Liver (tissue), 9 donors: ENCODE results near the gene CLIP2. TPM values are rescaled to one million over a fixed set of nuclear protein-coding genes. Genes with fewer than 3 reads are reported as not detected.

ENCODE experiments used
- DNase-seq: peaks from one replicate; pipeline ENCODE4 v3.0.0-alpha.2; 2017; ENCODE audit warnings: low spot score
- H3K27ac ChIP-seq, 2 donors: one replicate each; pipeline ENCODE4 v1.7.0; 2013; ENCODE audit warnings: inconsistent platforms in 2 of 2, low read length in 2 of 2, control low read depth in 1 of 2, low read depth in 1 of 2, mild to moderate bottlenecking in 1 of 2
- H3K27me3 ChIP-seq, 4 donors: one replicate each; pipeline versions ENCODE4 v1.6.1 to v1.7.0; 2013; ENCODE audit warnings: low read length in 3 of 4, inconsistent platforms in 1 of 4, mild to moderate bottlenecking in 1 of 4, moderate library complexity in 1 of 4; ENCODE audit not compliant: control insufficient read depth in 4 of 4, insufficient read depth in 4 of 4
- H3K36me3 ChIP-seq, 4 donors: one replicate each; pipeline versions ENCODE4 v1.6.1 to v1.7.0; 2013; ENCODE audit warnings: low read length in 3 of 4, mild to moderate bottlenecking in 3 of 4, low read depth in 1 of 4, moderate library complexity in 1 of 4; ENCODE audit not compliant: control insufficient read depth in 4 of 4, insufficient read depth in 3 of 4
- H3K4me1 ChIP-seq, 4 donors: one replicate each; pipeline versions ENCODE4 v1.6.1 to v1.7.0; 2013; ENCODE audit warnings: low read length in 3 of 4, mild to moderate bottlenecking in 3 of 4, moderate library complexity in 1 of 4; ENCODE audit not compliant: control insufficient read depth in 4 of 4, insufficient read depth in 4 of 4
- H3K4me3 ChIP-seq, 3 donors: one replicate each; pipeline versions ENCODE4 v1.6.1 to v1.7.0; 2013; ENCODE audit warnings: low read length in 3 of 3, control low read depth in 1 of 3, low read depth in 1 of 3, mild to moderate bottlenecking in 1 of 3
- H3K9ac ChIP-seq, 2 donors: one replicate each; pipeline ENCODE4 v1.7.0; 2013; ENCODE audit warnings: low read length in 2 of 2, mild to moderate bottlenecking in 2 of 2, moderate library complexity in 2 of 2, control low read depth in 1 of 2, low read depth in 1 of 2
- H3K9me3 ChIP-seq, 4 donors: one replicate each; pipeline versions ENCODE4 v1.6.1 to v1.7.0; 2013; ENCODE audit warnings: low read length in 3 of 4; ENCODE audit not compliant: control insufficient read depth in 4 of 4
- EGR1 ChIP-seq, 2 donors: IDR thresholded peaks; 2 replicates each; pipeline ENCODE4 v1.6.1; 2016 to 2018; ENCODE audit warnings: antibody characterized with exemption in 2 of 2, low read depth in 2 of 2
- FOXA1 ChIP-seq: IDR thresholded peaks from 2 replicates; pipeline ENCODE4 v1.6.1; 2016; ENCODE audit warnings: antibody characterized with exemption
- FOXA2 ChIP-seq: IDR thresholded peaks from 2 replicates; pipeline ENCODE4 v1.6.1; 2016; ENCODE audit warnings: antibody characterized with exemption
- GABPA ChIP-seq, 2 donors: IDR thresholded peaks in 1 of 2; conservative IDR thresholded peaks in 1 of 2; 2 replicates each; pipeline ENCODE4 v1.6.1; 2016; ENCODE audit warnings: antibody characterized with exemption in 2 of 2, mild to moderate bottlenecking in 1 of 2, moderate library complexity in 1 of 2
- HNF4A ChIP-seq, 2 donors: conservative IDR thresholded peaks; 2 replicates each; pipeline ENCODE4 v1.6.1; 2016; ENCODE audit warnings: antibody characterized with exemption in 2 of 2, mild to moderate bottlenecking in 2 of 2
- HNF4G ChIP-seq: IDR thresholded peaks from 2 replicates; pipeline ENCODE4 v1.6.1; 2016; ENCODE audit warnings: antibody characterized with exemption
- JUND ChIP-seq, 2 donors: IDR thresholded peaks; 2 replicates each; pipeline ENCODE4 v1.6.1; 2016; ENCODE audit warnings: antibody characterized with exemption in 2 of 2
- NR2F2 ChIP-seq: IDR thresholded peaks from 2 replicates; pipeline ENCODE4 v1.6.1; 2016; ENCODE audit warnings: antibody characterized with exemption
- RAD21 ChIP-seq, 2 donors: IDR thresholded peaks; 2 replicates each; pipeline ENCODE4 v1.6.1; 2016; ENCODE audit warnings: antibody characterized with exemption in 2 of 2, mild to moderate bottlenecking in 2 of 2
- RXRA ChIP-seq, 2 donors: IDR thresholded peaks; 2 replicates each; pipeline ENCODE4 v1.6.1; 2017 to 2018; ENCODE audit warnings: antibody characterized with exemption in 2 of 2, mild to moderate bottlenecking in 1 of 2
- SP1 ChIP-seq: IDR thresholded peaks from 2 replicates; pipeline ENCODE4 v1.6.1; 2018; ENCODE audit warnings: antibody characterized with exemption, mild to moderate bottlenecking
- TAF1 ChIP-seq: conservative IDR thresholded peaks from 2 replicates; pipeline ENCODE4 v1.6.1; 2016; ENCODE audit warnings: antibody characterized with exemption, mild to moderate bottlenecking
- YY1 ChIP-seq: IDR thresholded peaks from 2 replicates; pipeline ENCODE4 v1.6.1; 2016; ENCODE audit warnings: antibody characterized with exemption, mild to moderate bottlenecking
- WGBS: extraction: QIAGEN DNeasy Blood & Tissue Kit; methylation state at CpG from one replicate; pipeline ENCODE4 v1.1.7; 2013; 5-methylcytosine and 5-hydroxymethylcytosine counted together
- polyA plus RNA-seq, 2 donors: library from polyadenylated mRNA; stranded (reverse) in 1 of 2; unstranded in 1 of 2; fragments of 200-250 nt in 1 of 2; fragments of >200 nt in 1 of 2; fragmentation: Nextera tagmentation in 1 of 2; extraction: Ambion mirVana in 1 of 2; gene quantifications; one replicate each; pipeline versions ENCODE4 v1.2.1 to v1.2.3, GENCODE V29; 2013 to 2015
- total RNA-seq, 2 donors: library from RNA; depleted of rRNA; stranded (reverse); fragments of >200 nt; gene quantifications; one replicate each; pipeline ENCODE4 v1.2.3, GENCODE V29; 2014
- TF ChIP-seq, protein P1 (sequence below): IDR thresholded peaks from 2 replicates; pipeline ENCODE4 v1.6.1; 2016; ENCODE audit warnings: antibody characterized with exemption
- TF ChIP-seq, protein P2 (sequence below): IDR thresholded peaks from 2 replicates; pipeline ENCODE4 v1.6.1; 2016; ENCODE audit warnings: antibody characterized with exemption
- TF ChIP-seq, protein P3 (sequence below): fragments of 150-350 bp; IDR thresholded peaks from 2 replicates; pipeline ENCODE4 v1.5.1; 2017; ENCODE audit warnings: improper control_type of control experiment, low read depth, low read length; ENCODE audit not compliant: missing input control
- TF ChIP-seq, protein P4 (sequence below): IDR thresholded peaks from 2 replicates; pipeline ENCODE4 v1.6.1; 2016; ENCODE audit warnings: antibody characterized with exemption, mild to moderate bottlenecking
- TF ChIP-seq, protein P5 (sequence below): IDR thresholded peaks from 2 replicates; pipeline ENCODE4 v1.6.1; 2016; ENCODE audit warnings: antibody characterized with exemption
- donor health status: healthy.
- donor health status: healthy.
- donor health status: healthy.
- donor health status: healthy.
- donor health status: healthy.

The CLIP2 gene
- total and polyA plus RNA-seq, 4 donors, result 1.4 to 6.3 (median 2.5) TPM

DNA sequence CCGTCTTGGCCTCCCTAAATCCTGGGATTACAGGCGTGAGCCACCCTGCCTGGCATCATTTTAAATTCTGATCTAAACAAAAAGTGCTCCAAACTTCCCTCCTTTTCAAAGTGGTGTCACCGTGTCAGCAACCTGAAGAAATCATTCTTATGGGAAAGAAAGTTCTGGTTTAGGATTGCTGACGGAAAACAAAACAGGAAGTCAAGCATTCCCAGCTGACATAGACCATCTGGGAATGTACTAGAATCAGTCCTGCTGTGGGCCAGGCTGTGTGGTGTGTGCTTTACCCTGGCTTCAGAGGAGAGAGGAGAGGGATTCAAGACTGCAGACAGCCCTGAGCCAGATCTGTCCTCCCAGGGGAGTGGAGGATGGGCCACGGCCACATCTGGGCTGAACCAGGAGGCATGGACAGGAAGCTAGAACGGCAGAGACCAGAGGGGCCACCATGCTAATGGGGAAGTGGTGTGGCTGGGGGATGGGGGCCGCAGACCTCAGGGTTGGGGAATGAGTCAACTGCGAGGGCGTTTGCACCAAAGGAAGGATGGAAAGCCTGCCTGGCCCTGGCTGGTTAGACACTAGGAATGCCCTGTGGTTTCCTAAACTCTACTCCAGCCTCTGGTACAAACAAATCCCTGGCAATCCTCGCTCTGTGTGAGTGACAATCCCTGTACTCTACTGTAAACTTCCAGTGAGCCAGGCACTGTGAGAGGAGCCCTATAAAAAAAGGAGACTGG is 16.7 kb upstream of the CLIP2 start:
- DNase-seq, result no peak
- Histone ChIP-seq H3K27me3 (no peaks in the 10 kb centered on the region), H3K27ac (peak overlapping the region; percentile 58 to 86), H3K9ac (peak overlapping the region in 1 of 2 donors; percentile 6), H3K9me3 (no peaks in the 10 kb centered on the region), H3K4me1 (no peaks in the 10 kb centered on the region), H3K4me3 (no peak overlapping the region), H3K36me3 (no peaks in the 10 kb centered on the region)
- WGBS, result 62% methylated on average over 10 of the region's 10 CpGs
- TF ChIP-seq YY1 (no peak), NR2F2 (peak; percentile 70), SP1 (peak; percentile 62)
- TF ChIP-seq, protein P1, sequence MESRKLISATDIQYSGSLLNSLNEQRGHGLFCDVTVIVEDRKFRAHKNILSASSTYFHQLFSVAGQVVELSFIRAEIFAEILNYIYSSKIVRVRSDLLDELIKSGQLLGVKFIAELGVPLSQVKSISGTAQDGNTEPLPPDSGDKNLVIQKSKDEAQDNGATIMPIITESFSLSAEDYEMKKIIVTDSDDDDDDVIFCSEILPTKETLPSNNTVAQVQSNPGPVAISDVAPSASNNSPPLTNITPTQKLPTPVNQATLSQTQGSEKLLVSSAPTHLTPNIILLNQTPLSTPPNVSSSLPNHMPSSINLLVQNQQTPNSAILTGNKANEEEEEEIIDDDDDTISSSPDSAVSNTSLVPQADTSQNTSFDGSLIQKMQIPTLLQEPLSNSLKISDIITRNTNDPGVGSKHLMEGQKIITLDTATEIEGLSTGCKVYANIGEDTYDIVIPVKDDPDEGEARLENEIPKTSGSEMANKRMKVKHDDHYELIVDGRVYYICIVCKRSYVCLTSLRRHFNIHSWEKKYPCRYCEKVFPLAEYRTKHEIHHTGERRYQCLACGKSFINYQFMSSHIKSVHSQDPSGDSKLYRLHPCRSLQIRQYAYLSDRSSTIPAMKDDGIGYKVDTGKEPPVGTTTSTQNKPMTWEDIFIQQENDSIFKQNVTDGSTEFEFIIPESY, result no peak
- TF ChIP-seq, protein P2, sequence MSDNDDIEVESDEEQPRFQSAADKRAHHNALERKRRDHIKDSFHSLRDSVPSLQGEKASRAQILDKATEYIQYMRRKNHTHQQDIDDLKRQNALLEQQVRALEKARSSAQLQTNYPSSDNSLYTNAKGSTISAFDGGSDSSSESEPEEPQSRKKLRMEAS, result peak; percentile 12

DNA sequence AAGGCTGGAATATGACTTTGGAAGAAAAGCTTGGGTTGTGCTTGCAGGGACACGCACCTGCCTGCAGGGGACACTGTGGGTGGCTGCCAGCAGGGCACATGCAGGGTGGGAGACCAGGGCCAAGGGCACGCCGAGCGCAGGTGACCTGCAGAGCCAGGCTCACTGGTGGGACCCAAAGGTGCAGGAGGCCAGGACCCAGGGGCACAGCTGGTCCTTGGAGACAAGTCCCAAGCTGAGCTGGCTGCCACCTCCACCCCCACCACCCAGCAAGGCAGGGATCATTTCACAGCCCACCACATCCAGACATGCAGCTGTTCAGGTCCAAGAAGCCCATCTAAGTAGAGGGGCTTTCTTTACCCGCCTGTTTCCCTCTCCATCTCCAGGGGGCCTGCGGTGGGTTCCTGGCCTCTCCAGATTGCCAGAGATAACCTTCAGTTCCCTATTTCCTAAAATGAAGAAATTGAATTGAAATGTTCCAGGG is 13.8 kb upstream of the CLIP2 start:
- Histone ChIP-seq H3K9me3 (no peaks in the 10 kb centered on the region), H3K27ac (no peak overlapping the region), H3K9ac (no peak overlapping the region), H3K36me3 (no peaks in the 10 kb centered on the region), H3K27me3 (no peaks in the 10 kb centered on the region), H3K4me3 (no peak overlapping the region), H3K4me1 (no peaks in the 10 kb centered on the region)
- 67% methylated on average over 6 of the region's 6 CpGs for WGBS
- TF ChIP-seq YY1 (no peak), HNF4G (no peak), FOXA1 (no peak), HNF4A (conservative IDR thresholded peaks at IDR 0.05) (no peak), GABPA (IDR thresholded peaks at IDR 0.05 in 1 of 2, conservative IDR thresholded peaks at IDR 0.05 in 1 of 2) (no peak), RAD21 (IDR thresholded peaks at IDR 0.05) (peak in 1 of 2 donors; percentile 54), RXRA (IDR thresholded peaks at IDR 0.05) (no peak), EGR1 (IDR thresholded peaks at IDR 0.05; ENCODE audit: low read depth in 2 of 2) (no peak), JUND (IDR thresholded peaks at IDR 0.05) (no peak), FOXA2 (no peak), TAF1 (no peak), NR2F2 (no peak)
- TF ChIP-seq, protein P2, result no peak
- TF ChIP-seq, protein P3, sequence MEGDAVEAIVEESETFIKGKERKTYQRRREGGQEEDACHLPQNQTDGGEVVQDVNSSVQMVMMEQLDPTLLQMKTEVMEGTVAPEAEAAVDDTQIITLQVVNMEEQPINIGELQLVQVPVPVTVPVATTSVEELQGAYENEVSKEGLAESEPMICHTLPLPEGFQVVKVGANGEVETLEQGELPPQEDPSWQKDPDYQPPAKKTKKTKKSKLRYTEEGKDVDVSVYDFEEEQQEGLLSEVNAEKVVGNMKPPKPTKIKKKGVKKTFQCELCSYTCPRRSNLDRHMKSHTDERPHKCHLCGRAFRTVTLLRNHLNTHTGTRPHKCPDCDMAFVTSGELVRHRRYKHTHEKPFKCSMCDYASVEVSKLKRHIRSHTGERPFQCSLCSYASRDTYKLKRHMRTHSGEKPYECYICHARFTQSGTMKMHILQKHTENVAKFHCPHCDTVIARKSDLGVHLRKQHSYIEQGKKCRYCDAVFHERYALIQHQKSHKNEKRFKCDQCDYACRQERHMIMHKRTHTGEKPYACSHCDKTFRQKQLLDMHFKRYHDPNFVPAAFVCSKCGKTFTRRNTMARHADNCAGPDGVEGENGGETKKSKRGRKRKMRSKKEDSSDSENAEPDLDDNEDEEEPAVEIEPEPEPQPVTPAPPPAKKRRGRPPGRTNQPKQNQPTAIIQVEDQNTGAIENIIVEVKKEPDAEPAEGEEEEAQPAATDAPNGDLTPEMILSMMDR, result peak; percentile 12
- TF ChIP-seq, protein P4, sequence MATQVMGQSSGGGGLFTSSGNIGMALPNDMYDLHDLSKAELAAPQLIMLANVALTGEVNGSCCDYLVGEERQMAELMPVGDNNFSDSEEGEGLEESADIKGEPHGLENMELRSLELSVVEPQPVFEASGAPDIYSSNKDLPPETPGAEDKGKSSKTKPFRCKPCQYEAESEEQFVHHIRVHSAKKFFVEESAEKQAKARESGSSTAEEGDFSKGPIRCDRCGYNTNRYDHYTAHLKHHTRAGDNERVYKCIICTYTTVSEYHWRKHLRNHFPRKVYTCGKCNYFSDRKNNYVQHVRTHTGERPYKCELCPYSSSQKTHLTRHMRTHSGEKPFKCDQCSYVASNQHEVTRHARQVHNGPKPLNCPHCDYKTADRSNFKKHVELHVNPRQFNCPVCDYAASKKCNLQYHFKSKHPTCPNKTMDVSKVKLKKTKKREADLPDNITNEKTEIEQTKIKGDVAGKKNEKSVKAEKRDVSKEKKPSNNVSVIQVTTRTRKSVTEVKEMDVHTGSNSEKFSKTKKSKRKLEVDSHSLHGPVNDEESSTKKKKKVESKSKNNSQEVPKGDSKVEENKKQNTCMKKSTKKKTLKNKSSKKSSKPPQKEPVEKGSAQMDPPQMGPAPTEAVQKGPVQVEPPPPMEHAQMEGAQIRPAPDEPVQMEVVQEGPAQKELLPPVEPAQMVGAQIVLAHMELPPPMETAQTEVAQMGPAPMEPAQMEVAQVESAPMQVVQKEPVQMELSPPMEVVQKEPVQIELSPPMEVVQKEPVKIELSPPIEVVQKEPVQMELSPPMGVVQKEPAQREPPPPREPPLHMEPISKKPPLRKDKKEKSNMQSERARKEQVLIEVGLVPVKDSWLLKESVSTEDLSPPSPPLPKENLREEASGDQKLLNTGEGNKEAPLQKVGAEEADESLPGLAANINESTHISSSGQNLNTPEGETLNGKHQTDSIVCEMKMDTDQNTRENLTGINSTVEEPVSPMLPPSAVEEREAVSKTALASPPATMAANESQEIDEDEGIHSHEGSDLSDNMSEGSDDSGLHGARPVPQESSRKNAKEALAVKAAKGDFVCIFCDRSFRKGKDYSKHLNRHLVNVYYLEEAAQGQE, result no peak
- TF ChIP-seq, protein P5, sequence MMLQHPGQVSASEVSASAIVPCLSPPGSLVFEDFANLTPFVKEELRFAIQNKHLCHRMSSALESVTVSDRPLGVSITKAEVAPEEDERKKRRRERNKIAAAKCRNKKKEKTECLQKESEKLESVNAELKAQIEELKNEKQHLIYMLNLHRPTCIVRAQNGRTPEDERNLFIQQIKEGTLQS, result no peak
- DNase-seq, result no peak
